ENCODE measurements around the gene TESMIN.

- TF ChIP-seq CTCF (IDR thresholded peaks at IDR 0.05) (no peak), EP300 (IDR thresholded peaks at IDR 0.05; ENCODE audit: low read depth) (no peak)
Observed at GRCh38 chr11:68689737-68690625, 61.3 kb downstream of the TESMIN start.

Data from transverse colon (tissue), 3 donors.